Trophoblast cell (in vitro differentiated cells and primary cell): ENCODE measurements around the gene PRDM4.
A peak's percentile ranks its signal among the peaks of the same experiment; 100 is the strongest.

Source experiments
- DNase-seq, 2 donors: peaks; one replicate each; pipeline ENCODE4 v3.0.0-alpha.2; 2016
- H2AFZ ChIP-seq: 2 replicates; pipeline ENCODE4 v1.6.1; 2013; ENCODE audit warnings: low read length, moderate library complexity, mild to moderate bottlenecking; ENCODE audit not compliant: insufficient read depth, poor library complexity
- H2AK5ac ChIP-seq: 2 replicates; pipeline ENCODE4 v1.6.1; 2013; ENCODE audit warnings: mild to moderate bottlenecking, low read length
- H2BK120ac ChIP-seq: 2 replicates; pipeline ENCODE4 v1.6.1; 2013; ENCODE audit warnings: low read length, mild to moderate bottlenecking, moderate library complexity; ENCODE audit not compliant: insufficient read depth, poor library complexity
- H2BK12ac ChIP-seq: 2 replicates; pipeline ENCODE4 v1.6.1; 2013; ENCODE audit warnings: mild to moderate bottlenecking, low read length, moderate library complexity
- H2BK5ac ChIP-seq: 2 replicates; pipeline ENCODE4 v1.6.1; 2013; ENCODE audit warnings: low read length, low read depth, moderate library complexity, mild to moderate bottlenecking; ENCODE audit not compliant: poor library complexity
- H3K14ac ChIP-seq: 2 replicates; pipeline ENCODE4 v1.6.1; 2013; ENCODE audit warnings: mild to moderate bottlenecking, low read length
- H3K18ac ChIP-seq: 2 replicates; pipeline ENCODE4 v1.6.1; 2013; ENCODE audit warnings: mild to moderate bottlenecking, low read length
- H3K23ac ChIP-seq: 2 replicates; pipeline ENCODE4 v1.6.1; 2013; ENCODE audit warnings: low read length
- H3K27ac ChIP-seq: 2 replicates; pipeline ENCODE4 v1.5.1; 2013; ENCODE audit warnings: low read depth, mild to moderate bottlenecking, inconsistent platforms, low read length, moderate library complexity
- H3K27me3 ChIP-seq: 2 replicates; pipeline ENCODE4 v1.6.1; 2013; ENCODE audit warnings: inconsistent platforms, mild to moderate bottlenecking, low read length, moderate library complexity; ENCODE audit not compliant: insufficient read depth
- H3K36me3 ChIP-seq, 2 experiments: 1 replicate in 1 of 2; 2 replicates in 1 of 2; pipeline ENCODE4 v1.6.1; 2013; ENCODE audit warnings: low read length in 2 of 2, mild to moderate bottlenecking in 2 of 2, moderate library complexity in 1 of 2; ENCODE audit not compliant: insufficient read depth in 2 of 2, control insufficient read depth in 1 of 2
- H3K4ac ChIP-seq: 2 replicates; pipeline ENCODE4 v1.6.1; 2013; ENCODE audit warnings: low read depth, mild to moderate bottlenecking, low read length, moderate library complexity
- H3K4me1 ChIP-seq, 2 experiments: 1 replicate in 1 of 2; 2 replicates in 1 of 2; pipeline ENCODE4 v1.6.1; 2013; ENCODE audit warnings: low read length in 2 of 2, mild to moderate bottlenecking in 2 of 2, moderate library complexity in 1 of 2; ENCODE audit not compliant: insufficient read depth in 2 of 2, control insufficient read depth in 1 of 2
- H3K4me2 ChIP-seq: 2 replicates; pipeline ENCODE4 v1.6.1; 2013; ENCODE audit warnings: inconsistent platforms, mild to moderate bottlenecking, low read length, moderate library complexity
- H3K4me3 ChIP-seq: 2 replicates; pipeline ENCODE4 v1.5.1; 2013; ENCODE audit warnings: mild to moderate bottlenecking, low read depth, low read length, inconsistent platforms
- H3K79me1 ChIP-seq: one replicate; pipeline ENCODE4 v1.6.1; 2013; ENCODE audit warnings: low read length
- H3K79me2 ChIP-seq: 2 replicates; pipeline ENCODE4 v1.6.1; 2013; ENCODE audit warnings: low read length, mild to moderate bottlenecking; ENCODE audit not compliant: control insufficient read depth, insufficient read depth, poor library complexity
- H3K9ac ChIP-seq: 2 replicates; pipeline ENCODE4 v1.6.1; 2013; ENCODE audit warnings: mild to moderate bottlenecking, low read length
- H3K9me3 ChIP-seq: 2 replicates; pipeline ENCODE4 v1.6.1; 2013; ENCODE audit warnings: low read depth, mild to moderate bottlenecking, control low read depth, inconsistent platforms, low read length; ENCODE audit not compliant: insufficient read depth
- H4K12ac ChIP-seq: 2 replicates; pipeline ENCODE4 v1.6.1; 2013; ENCODE audit warnings: low read depth, mild to moderate bottlenecking, low read length, moderate library complexity
- H4K8ac ChIP-seq: 2 replicates; pipeline ENCODE4 v1.6.1; 2013; ENCODE audit warnings: low read depth, mild to moderate bottlenecking, low read length, moderate library complexity
- H4K91ac ChIP-seq: one replicate; pipeline ENCODE4 v1.6.1; 2013; ENCODE audit warnings: low read depth, mild to moderate bottlenecking, low read length, moderate library complexity
- WGBS: extraction: QIAGEN DNeasy Blood & Tissue Kit; methylation state at CpG from one replicate; pipeline ENCODE4 v1.1.7; 2013; ENCODE audit warnings: missing lambda C conversion rate; ENCODE audit not compliant: insufficient read length, insufficient coverage; ENCODE audit errors: extremely low coverage; 5-methylcytosine and 5-hydroxymethylcytosine counted together

The PRDM4 gene

DNA sequence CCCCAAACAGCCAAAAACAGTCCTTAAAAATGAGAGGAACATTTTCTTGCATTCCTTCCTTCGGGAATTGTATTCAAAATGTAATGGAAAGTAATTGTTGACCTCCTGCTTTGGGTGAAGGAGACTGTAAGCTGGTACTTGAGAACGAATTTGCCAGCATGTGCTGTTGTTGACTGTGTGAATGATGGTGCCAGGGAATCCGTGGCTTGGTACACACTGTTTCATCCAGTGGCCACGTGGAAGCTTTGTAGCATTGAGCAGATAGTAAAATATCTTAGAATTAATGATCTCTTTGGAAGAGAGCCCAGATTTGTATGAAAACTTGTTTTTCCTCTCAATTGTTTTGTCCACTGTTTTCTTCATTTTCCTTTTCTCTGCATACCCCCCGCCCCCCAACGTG lies 15.2 kb upstream of the PRDM4 start:
- H2BK120ac ChIP-seq = no peak overlapping the region
- H4K8ac ChIP-seq = no peak overlapping the region
- no peaks in the 10 kb centered on the region for H3K9me3 ChIP-seq
- H4K12ac ChIP-seq = no peak overlapping the region
- H3K4ac ChIP-seq = no peak overlapping the region
- no peaks in the 10 kb centered on the region for H3K79me2 ChIP-seq
- H3K9ac ChIP-seq = no peak overlapping the region
- no peak overlapping the region for H2BK12ac ChIP-seq
- no peak overlapping the region for H3K14ac ChIP-seq
- H3K36me3 ChIP-seq = no peaks in the 10 kb centered on the region
- no peak overlapping the region for H2BK5ac ChIP-seq
- no peak overlapping the region for H4K91ac ChIP-seq
- no peaks in the 10 kb centered on the region for H3K79me1 ChIP-seq
- no peak for DNase-seq
- peaks cover 2 to 4% of the 10 kb centered on the region in 2 experiments for H3K4me1 ChIP-seq
- no peak overlapping the region for H2AK5ac ChIP-seq
- no peak overlapping the region for H2AFZ ChIP-seq
- no peak overlapping the region for H3K27ac ChIP-seq
- no peak overlapping the region for H3K18ac ChIP-seq
- H3K4me2 ChIP-seq = no peak overlapping the region
- no CpG with 5 or more reads among the region's 6 CpGs for WGBS
- H3K4me3 ChIP-seq = no peak overlapping the region
- H3K23ac ChIP-seq = no peak overlapping the region
- H3K27me3 ChIP-seq = peaks cover 20% of the 10 kb centered on the region

DNA sequence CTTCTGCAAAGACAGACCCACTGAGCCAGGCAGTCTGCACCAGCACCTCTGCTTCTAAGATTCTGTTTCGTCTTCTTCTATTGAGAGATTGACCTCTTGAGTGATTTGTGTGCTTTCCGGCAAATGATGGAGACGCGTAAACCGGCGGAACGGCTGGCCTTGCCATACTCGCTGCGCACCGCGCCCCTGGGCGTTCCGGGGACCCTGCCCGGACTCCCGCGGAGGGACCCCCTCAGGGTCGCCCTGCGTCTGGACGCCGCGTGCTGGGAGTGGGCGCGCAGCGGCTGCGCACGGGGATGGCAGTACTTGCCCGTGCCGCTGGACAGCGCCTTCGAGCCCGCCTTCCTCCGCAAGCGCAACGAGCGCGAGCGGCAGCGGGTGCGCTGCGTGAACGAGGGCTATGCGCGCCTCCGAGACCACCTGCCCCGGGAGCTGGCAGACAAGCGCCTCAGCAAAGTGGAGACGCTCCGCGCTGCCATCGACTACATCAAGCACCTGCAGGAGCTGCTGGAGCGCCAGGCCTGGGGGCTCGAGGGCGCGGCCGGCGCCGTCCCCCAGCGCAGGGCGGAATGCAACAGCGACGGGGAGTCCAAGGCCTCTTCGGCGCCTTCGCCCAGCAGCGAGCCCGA lies 14.3 kb upstream of the PRDM4 start:
- Histone ChIP-seq H4K8ac (no peak overlapping the region), H3K4me2 (peak overlapping the region; percentile 75), H3K18ac (no peak overlapping the region), H3K14ac (no peak overlapping the region), H3K4me1 (peaks cover 2 to 4% of the 10 kb centered on the region in 2 experiments), H2AFZ (no peak overlapping the region), H3K4ac (no peak overlapping the region), H3K4me3 (peak overlapping the region; percentile 31), H3K27me3 (peaks cover 20% of the 10 kb centered on the region), H4K12ac (no peak overlapping the region), H3K36me3 (no peaks in the 10 kb centered on the region), H3K23ac (no peak overlapping the region), H2BK120ac (no peak overlapping the region), H3K9me3 (no peaks in the 10 kb centered on the region), H2BK5ac (no peak overlapping the region), H2AK5ac (no peak overlapping the region), H3K9ac (no peak overlapping the region), H2BK12ac (no peak overlapping the region), H4K91ac (no peak overlapping the region), H3K79me2 (no peaks in the 10 kb centered on the region), H3K27ac (no peak overlapping the region), H3K79me1 (no peaks in the 10 kb centered on the region)
- no peak for DNase-seq
- no CpG with 5 or more reads among the region's 66 CpGs for WGBS

DNA sequence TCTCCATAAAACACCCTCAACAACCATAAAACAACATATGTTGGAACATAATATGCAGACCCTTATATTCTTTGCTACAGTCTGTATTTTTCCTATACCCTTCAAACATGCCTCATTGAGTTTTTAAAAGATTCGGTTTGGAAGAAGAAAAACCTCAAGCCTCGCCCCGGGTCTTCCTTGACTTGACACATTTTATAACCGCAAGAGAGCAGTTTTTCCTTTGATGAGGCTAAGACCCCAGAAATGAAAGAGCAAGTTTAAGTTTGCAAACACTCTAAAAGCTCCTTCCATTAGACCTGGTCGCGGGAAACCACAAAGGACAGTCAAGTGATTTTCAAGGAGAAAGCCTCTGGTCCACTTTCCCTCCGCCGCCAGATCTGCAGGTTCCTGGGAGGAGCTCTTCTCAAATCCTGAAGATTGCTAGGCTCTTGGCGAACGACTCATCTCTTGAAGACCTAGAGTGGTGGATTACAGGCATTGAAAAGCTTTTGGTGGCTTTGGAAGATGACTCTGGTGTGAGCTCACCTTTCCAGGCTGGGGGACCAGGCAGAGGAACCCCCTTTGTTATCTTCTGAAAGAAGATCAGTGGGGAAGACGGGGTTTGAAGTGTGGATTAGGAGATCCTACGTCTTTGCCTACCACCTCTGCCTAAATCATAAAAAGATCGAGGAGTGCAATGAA lies 13.6 kb upstream of the PRDM4 start, which contains the start of gene ASCL4:
ASCL4 (plus strand) TSS at position 356 of the 681 bp plus-strand sequence. CDS start 515 bp downstream, outside the sequence.
- Histone ChIP-seq H3K4me1 (peaks cover 2 to 4% of the 10 kb centered on the region in 2 experiments), H2BK5ac (no peak within 1 kb of the TSS), H3K23ac (no peak within 1 kb of the TSS), H3K79me1 (no peaks in the 10 kb centered on the region), H3K4me3 (peak within 1 kb of the TSS; percentile 31), H3K4me2 (peak within 1 kb of the TSS; percentile 75), H2AK5ac (no peak within 1 kb of the TSS), H4K12ac (no peak within 1 kb of the TSS), H3K79me2 (no peaks in the 10 kb centered on the region), H3K9ac (no peak within 1 kb of the TSS), H4K8ac (no peak within 1 kb of the TSS), H3K27me3 (peaks cover 20% of the 10 kb centered on the region), H2BK120ac (no peak within 1 kb of the TSS), H3K27ac (no peak within 1 kb of the TSS), H4K91ac (no peak within 1 kb of the TSS), H3K36me3 (no peaks in the 10 kb centered on the region), H2AFZ (no peak within 1 kb of the TSS), H2BK12ac (no peak within 1 kb of the TSS), H3K18ac (no peak within 1 kb of the TSS), H3K9me3 (no peaks in the 10 kb centered on the region), H3K14ac (no peak within 1 kb of the TSS), H3K4ac (no peak within 1 kb of the TSS)
- WGBS = no CpG with 5 or more reads among the region's 13 CpGs
- no peak for DNase-seq

DNA sequence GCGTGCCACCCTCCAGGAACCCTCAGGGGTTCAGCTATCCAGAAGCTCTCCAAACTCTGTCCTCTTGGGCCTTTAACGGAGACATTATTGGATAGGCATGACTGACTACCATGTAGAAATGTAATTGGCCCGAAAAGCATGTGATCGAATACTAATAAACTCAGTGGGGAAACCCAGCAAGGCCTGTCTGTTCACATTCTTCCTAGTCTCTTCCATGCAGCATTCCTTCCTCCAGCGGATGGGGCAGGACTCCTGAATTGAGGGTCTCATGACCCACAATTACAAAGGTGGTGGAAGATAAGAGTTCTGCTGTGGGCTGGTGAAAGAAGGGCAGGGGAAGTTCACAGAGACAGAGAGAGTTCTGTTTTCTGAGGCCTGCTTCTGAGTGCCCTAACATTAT lies 6.5 kb upstream of the PRDM4 start:
- DNase-seq = no peak
- WGBS = no CpG with 5 or more reads among the region's 5 CpGs

More for the DNA sequence above, 6.5 kb upstream of the PRDM4 start:
- Histone ChIP-seq H3K9me3 (no peaks in the 10 kb centered on the region), H3K4me3 (no peak overlapping the region), H2AFZ (no peak overlapping the region), H3K14ac (no peak overlapping the region), H3K4me2 (no peak overlapping the region), H3K79me2 (no peaks in the 10 kb centered on the region), H4K8ac (no peak overlapping the region), H3K27me3 (no peaks in the 10 kb centered on the region), H2BK5ac (no peak overlapping the region), H3K4me1 (peaks cover 3 to 4% of the 10 kb centered on the region in 2 experiments), H3K4ac (no peak overlapping the region), H3K27ac (no peak overlapping the region), H2BK12ac (no peak overlapping the region), H3K79me1 (no peaks in the 10 kb centered on the region), H4K91ac (no peak overlapping the region), H3K18ac (no peak overlapping the region), H2BK120ac (no peak overlapping the region), H4K12ac (no peak overlapping the region), H3K23ac (no peak overlapping the region), H3K36me3 (no peaks in the 10 kb centered on the region), H2AK5ac (no peak overlapping the region), H3K9ac (no peak overlapping the region)
